Testis (tissue), 3 donors: ENCODE data around the gene PRPH2. TPM values are rescaled to one million over a fixed set of nuclear protein-coding genes. Genes with fewer than 3 reads are reported as not detected.
A peak's percentile ranks its signal among the peaks of the same experiment; 100 is the strongest.

ENCODE experiments used
- DNase-seq: peaks from one replicate; pipeline ENCODE4 v3.0.0-alpha.2; 2019
- H3K27ac ChIP-seq, 2 donors: fragments of 200-600 bp; sonication (generic); one replicate each; pipeline ENCODE4 v1.5.1; 2019
- H3K27me3 ChIP-seq: fragments of 200-600 bp; sonication (generic); one replicate; pipeline ENCODE4 v1.5.1; 2019
- H3K36me3 ChIP-seq: fragments of 200-600 bp; sonication (generic); one replicate; pipeline ENCODE4 v1.5.1; 2017; ENCODE audit warnings: low read depth; ENCODE audit errors: missing control alignments
- H3K4me1 ChIP-seq: fragments of 200-600 bp; sonication (generic); one replicate; pipeline ENCODE4 v1.5.1; 2019
- H3K4me3 ChIP-seq, 2 donors: fragments of 200-600 bp; sonication (generic); one replicate each; pipeline ENCODE4 v1.5.1; 2017 to 2019
- H3K9me3 ChIP-seq: fragments of 200-600 bp; sonication (generic); one replicate; pipeline ENCODE4 v1.5.1; 2017
- CTCF ChIP-seq, 3 experiments: fragments of 450-650 bp in 2 of 3; fragments of 200-600 bp in 1 of 3; sonication (generic) in 1 of 3; IDR thresholded peaks; one replicate each; pipeline ENCODE4 v1.5.1; 2016 to 2019; ENCODE audit warnings: antibody characterized with exemption in 3 of 3, mild to moderate bottlenecking in 2 of 3, moderate library complexity in 1 of 3
- POLR2A ChIP-seq: fragments of 450-650 bp; IDR thresholded peaks from one replicate; pipeline ENCODE4 v1.6.1; 2017; ENCODE audit warnings: antibody characterized with exemption, mild to moderate bottlenecking, moderate library complexity
- WGBS, 2 donors: methylation state at CpG; one replicate each; pipeline ENCODE4 v1.1.5; 2018; 5-methylcytosine and 5-hydroxymethylcytosine counted together
- intact Hi-C: fragments of 100-400 bp; cut with DNase I; formaldehyde crosslinking; loops from one replicate; pipeline ENCODE4 v1.15.1; 2023; ENCODE audit warnings: low total_unique reads
- polyA plus RNA-seq: library from polyadenylated mRNA; stranded (reverse); fragments of 350-450 nt; fragmentation: Illumina TruSeq; extraction: RNeasy Lipid Tissue Mini Kit (QIAGEN cat#74804); gene quantifications from one replicate; pipeline ENCODE4 v1.2.3, GENCODE V29; 2014; ENCODE audit warnings: low read depth, low replicate concordance; ENCODE audit not compliant: insufficient read depth
- total RNA-seq, 2 donors: library from RNA; depleted of rRNA; stranded (reverse); fragments of >200 nt; gene quantifications; one replicate each; pipeline ENCODE4 v1.2.3, GENCODE V29; 2016

The PRPH2 gene
- total and polyA plus RNA-seq, 3 donors from 2014 or later, result 5.4 to 6.6 (median 6.0) TPM

DNA sequence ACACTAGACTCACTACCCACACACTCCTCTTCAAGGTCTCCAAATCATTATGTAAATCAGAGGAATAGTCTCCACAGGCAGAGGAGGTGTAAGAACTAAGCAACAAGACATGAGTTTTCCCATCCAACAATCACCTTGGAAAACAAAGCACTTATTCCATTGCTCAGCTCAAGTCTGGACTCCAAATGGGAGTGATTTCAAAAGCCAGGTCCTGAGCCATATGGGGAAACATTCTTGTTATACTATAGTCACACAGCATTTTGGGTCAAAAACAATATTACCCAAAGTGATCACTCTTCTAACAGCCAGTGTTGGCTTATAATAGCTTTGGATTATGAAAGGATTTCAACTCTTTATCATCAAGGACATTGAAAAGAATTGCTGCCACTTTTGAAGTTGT is 3.6 kb upstream of the PRPH2 start:
- Histone ChIP-seq H3K36me3 (no peaks in the 10 kb centered on the region), H3K4me1 (peaks cover 8% of the 10 kb centered on the region), H3K27me3 (no peaks in the 10 kb centered on the region), H3K27ac (peak overlapping the region; percentile 1 to 84), H3K4me3 (peak overlapping the region in 1 of 2 donors; percentile 61), H3K9me3 (no peaks in the 10 kb centered on the region)
- TF ChIP-seq POLR2A (no peak), CTCF (IDR thresholded peaks at IDR 0.05) (no peak)
- intact Hi-C loops, result loop anchor here (10.0 kb wide), 2 partner anchors 61 to 149 kb away; partner anchors contain the start of gene RPL7L1
- no peak for DNase-seq

- peaks cover 8% of the 10 kb centered on the region for H3K4me1 ChIP-seq
- no peak for TF ChIP-seq POLR2A
- TF ChIP-seq CTCF (IDR thresholded peaks at IDR 0.05), result no peak
- intact Hi-C loops, result loop anchor here (10.0 kb wide), 2 partner anchors 60 to 150 kb away; partner anchors contain the start of gene RPL7L1
- H3K9me3 ChIP-seq, result no peaks in the 10 kb centered on the region
- no peak overlapping the region for H3K27ac ChIP-seq
- H3K27me3 ChIP-seq, result no peaks in the 10 kb centered on the region
- H3K4me3 ChIP-seq, result no peak overlapping the region
- no peak for DNase-seq
- H3K36me3 ChIP-seq, result no peaks in the 10 kb centered on the region
Observed at GRCh38 chr6:42724825-42725224, 2.4 kb upstream of the PRPH2 start.

GRCh38 chr6:42720739-42721138 is 1.7 kb downstream of the PRPH2 start:
- intact Hi-C loops, result loop anchor here (10.0 kb wide), 2 partner anchors 56 to 154 kb away; partner anchors contain the start of gene RPL7L1
- no peak for TF ChIP-seq POLR2A
- no peak for TF ChIP-seq CTCF (IDR thresholded peaks at IDR 0.05)
- Histone ChIP-seq H3K4me1 (peaks cover under 1% of the 10 kb centered on the region), H3K9me3 (no peaks in the 10 kb centered on the region), H3K27me3 (no peaks in the 10 kb centered on the region), H3K4me3 (no peak overlapping the region), H3K36me3 (no peaks in the 10 kb centered on the region), H3K27ac (no peak overlapping the region)
- WGBS, 2 donors, result 62 to 74% methylated on average over 8 of the region's 8 CpGs
- no peak for DNase-seq

DNA sequence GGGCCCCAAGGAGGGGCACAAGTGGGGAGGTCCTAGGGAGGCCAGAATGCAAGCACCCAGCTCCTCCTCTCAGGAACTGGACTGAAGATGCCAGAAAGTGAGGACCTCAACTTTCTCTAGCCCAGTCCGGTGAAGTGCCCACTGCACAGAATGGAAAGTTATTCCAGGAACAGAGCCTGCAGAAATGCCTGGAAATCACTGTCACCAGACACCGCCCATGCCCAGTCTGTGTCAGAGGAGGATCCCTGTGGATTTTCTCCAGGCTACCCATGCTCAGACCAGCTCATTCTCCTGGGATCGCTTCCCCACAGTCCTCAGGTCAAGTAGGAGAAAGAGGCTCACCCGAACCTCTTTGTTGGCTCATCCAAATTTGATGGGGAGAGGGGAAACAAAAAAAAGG is 6.5 kb downstream of the PRPH2 start:
- Histone ChIP-seq H3K27ac (no peak overlapping the region), H3K36me3 (no peaks in the 10 kb centered on the region), H3K27me3 (no peaks in the 10 kb centered on the region), H3K4me1 (no peaks in the 10 kb centered on the region), H3K9me3 (no peaks in the 10 kb centered on the region), H3K4me3 (no peak overlapping the region)
- no peak for DNase-seq
- no peak for TF ChIP-seq CTCF (IDR thresholded peaks at IDR 0.05)
- TF ChIP-seq POLR2A, result no peak
- intact Hi-C loops, result no loop called here
- 85 to 91% methylated on average over 4 of the region's 4 CpGs for WGBS, 2 donors

DNA sequence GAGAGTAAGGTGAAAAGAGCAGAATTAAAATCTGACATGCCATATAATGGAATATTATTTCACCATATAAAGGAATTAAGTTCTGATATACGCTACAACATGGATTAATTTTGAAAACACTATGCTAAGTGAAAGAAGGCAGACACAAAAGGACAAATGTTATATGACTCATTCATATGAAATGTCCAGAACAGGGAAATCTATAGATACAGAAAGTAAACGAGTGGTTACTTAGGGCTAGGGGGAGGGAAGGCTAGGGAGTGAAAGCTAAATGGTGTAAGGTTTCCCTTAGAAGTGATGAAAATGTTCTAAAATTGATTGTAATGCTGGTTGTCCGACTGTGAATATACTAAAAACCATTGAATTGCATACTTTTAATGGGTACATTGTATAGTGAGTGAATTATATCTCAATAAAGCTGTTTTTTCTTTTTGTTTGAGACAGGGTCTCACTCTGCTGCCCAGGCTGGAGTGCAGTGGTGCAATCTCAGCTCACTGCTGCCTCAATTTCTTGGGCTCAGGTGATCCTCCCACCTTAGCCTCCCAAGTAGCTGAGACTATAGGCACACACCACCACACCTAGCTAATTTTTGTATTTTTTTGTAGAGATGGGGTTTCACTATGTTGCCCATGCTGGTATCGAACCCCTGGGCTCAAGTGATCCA is 8.2 kb downstream of the PRPH2 start:
- no peak for TF ChIP-seq CTCF (IDR thresholded peaks at IDR 0.05)
- no peak for TF ChIP-seq POLR2A
- no peak overlapping the region for H3K4me3 ChIP-seq
- no peak overlapping the region for H3K27ac ChIP-seq
- WGBS, 2 donors, result 86 to 91% methylated on average over 4 of the region's 4 CpGs
- no peak for DNase-seq
- intact Hi-C loops, result no loop called here
- no peaks in the 10 kb centered on the region for H3K36me3 ChIP-seq
- H3K4me1 ChIP-seq, result no peaks in the 10 kb centered on the region
- H3K9me3 ChIP-seq, result no peaks in the 10 kb centered on the region
- H3K27me3 ChIP-seq, result no peaks in the 10 kb centered on the region
